GM12878 (cell line): ENCODE measurements around the gene DOCK2.

Experiments
- BHLHE40 ChIP-seq, 2 experiments: fragments of 450-650 bp in 1 of 2; IDR thresholded peaks; 2 replicates each; pipeline ENCODE4 v1.6.1; 2011 to 2017; ENCODE audit warnings: low read depth in 2 of 2, borderline replicate concordance in 1 of 2, improper control_type of control experiment in 1 of 2, low read length in 1 of 2, mild to moderate bottlenecking in 1 of 2
- CREB1 ChIP-seq: IDR thresholded peaks from 2 replicates; pipeline ENCODE4 v1.6.1; 2012; ENCODE audit warnings: low read depth, mild to moderate bottlenecking, inconsistent platforms
- E2F4 ChIP-seq: IDR thresholded peaks from 2 replicates; pipeline ENCODE4 v1.6.1; 2012; ENCODE audit warnings: low read depth, low read length, improper control_type of control experiment
- EZH2 ChIP-seq: IDR thresholded peaks from 2 replicates; pipeline ENCODE4 v1.6.1; 2012; ENCODE audit warnings: low read depth, mild to moderate bottlenecking, control low read depth, inconsistent platforms, low read length, borderline replicate concordance; ENCODE audit not compliant: control insufficient read depth
- HCFC1 ChIP-seq: fragments of 150-350 bp; IDR thresholded peaks from 2 replicates; pipeline ENCODE4 v1.6.1; 2014; ENCODE audit warnings: low read length
- KDM1A ChIP-seq: fragments of 200-600 bp; sonication (generic); IDR thresholded peaks from 2 replicates; pipeline ENCODE4 v1.6.1; 2016; ENCODE audit warnings: borderline replicate concordance
- POLR2AphosphoS5 ChIP-seq: IDR thresholded peaks from 2 replicates; pipeline ENCODE4 v1.6.1; 2011; ENCODE audit warnings: mild to moderate bottlenecking, low read length, inconsistent platforms
- RB1 ChIP-seq: fragments of 450-650 bp; formaldehyde crosslinking; IDR thresholded peaks from 2 replicates; pipeline ENCODE4 v1.6.1; 2017; ENCODE audit warnings: mild to moderate bottlenecking, borderline replicate concordance
- SMC3 ChIP-seq: IDR thresholded peaks from 2 replicates; pipeline ENCODE4 v1.6.1; 2011; ENCODE audit warnings: low read length, improper control_type of control experiment, borderline replicate concordance
- SP1 ChIP-seq: IDR thresholded peaks from one replicate; pipeline ENCODE4 v1.6.1; 2011; ENCODE audit warnings: low read depth, low read length
- SREBF1 ChIP-seq: IDR thresholded peaks from 2 replicates; pipeline ENCODE4 v1.6.1; 2012; ENCODE audit warnings: mild to moderate bottlenecking, low read length
- ZNF274 ChIP-seq: IDR thresholded peaks from one replicate; pipeline ENCODE4 v1.8.0; 2011; ENCODE audit not compliant: insufficient read length, insufficient read depth
- TF ChIP-seq, protein P1 (sequence below), 3 experiments: IDR thresholded peaks in 2 of 3; conservative IDR thresholded peaks in 1 of 3; 2 replicates each; pipeline ENCODE4 v1.5.1; 2011; ENCODE audit warnings: low read depth in 3 of 3, low read length in 3 of 3, mild to moderate bottlenecking in 3 of 3, control low read depth in 2 of 3, moderate library complexity in 2 of 3, inconsistent platforms in 1 of 3, mixed read lengths in 1 of 3; ENCODE audit not compliant: control insufficient read depth in 2 of 3, insufficient read depth in 1 of 3; ENCODE audit errors: extremely low read depth in 1 of 3

DNA sequence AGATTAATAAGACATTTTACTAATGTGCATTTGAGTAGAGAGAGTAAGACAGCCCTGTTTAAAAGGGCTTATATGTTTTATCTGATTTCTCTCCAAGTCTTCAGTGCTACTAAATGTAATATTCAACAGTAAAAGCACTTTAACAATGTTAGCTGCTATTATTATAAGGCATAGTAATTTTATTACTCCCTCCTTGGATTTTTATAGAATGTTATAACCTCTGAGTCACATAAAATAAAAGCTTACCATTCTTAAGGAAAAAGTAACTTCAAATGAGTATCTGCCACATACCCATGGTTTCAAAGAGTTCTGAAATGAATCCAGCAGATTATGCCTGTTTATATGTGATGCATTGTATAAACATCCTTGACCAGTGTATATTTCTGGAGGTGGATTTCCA, 34.5 kb upstream of the DOCK2 start:
- TF ChIP-seq, protein P1, sequence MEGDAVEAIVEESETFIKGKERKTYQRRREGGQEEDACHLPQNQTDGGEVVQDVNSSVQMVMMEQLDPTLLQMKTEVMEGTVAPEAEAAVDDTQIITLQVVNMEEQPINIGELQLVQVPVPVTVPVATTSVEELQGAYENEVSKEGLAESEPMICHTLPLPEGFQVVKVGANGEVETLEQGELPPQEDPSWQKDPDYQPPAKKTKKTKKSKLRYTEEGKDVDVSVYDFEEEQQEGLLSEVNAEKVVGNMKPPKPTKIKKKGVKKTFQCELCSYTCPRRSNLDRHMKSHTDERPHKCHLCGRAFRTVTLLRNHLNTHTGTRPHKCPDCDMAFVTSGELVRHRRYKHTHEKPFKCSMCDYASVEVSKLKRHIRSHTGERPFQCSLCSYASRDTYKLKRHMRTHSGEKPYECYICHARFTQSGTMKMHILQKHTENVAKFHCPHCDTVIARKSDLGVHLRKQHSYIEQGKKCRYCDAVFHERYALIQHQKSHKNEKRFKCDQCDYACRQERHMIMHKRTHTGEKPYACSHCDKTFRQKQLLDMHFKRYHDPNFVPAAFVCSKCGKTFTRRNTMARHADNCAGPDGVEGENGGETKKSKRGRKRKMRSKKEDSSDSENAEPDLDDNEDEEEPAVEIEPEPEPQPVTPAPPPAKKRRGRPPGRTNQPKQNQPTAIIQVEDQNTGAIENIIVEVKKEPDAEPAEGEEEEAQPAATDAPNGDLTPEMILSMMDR (IDR thresholded peaks at IDR 0.05 in 2 of 3, conservative IDR thresholded peaks at IDR 0.05 in 1 of 3; ENCODE audit: control insufficient read depth in 2 of 3, extremely low read depth in 1 of 3, insufficient read depth in 1 of 3, low read depth in 3 of 3, low read length in 3 of 3): no peak
- TF ChIP-seq RB1 (no peak), EZH2 (no peak), HCFC1 (no peak), ZNF274 (no peak), E2F4 (no peak), KDM1A (no peak), SMC3 (no peak), SP1 (no peak), CREB1 (no peak), BHLHE40 (IDR thresholded peaks at IDR 0.05; ENCODE audit: borderline replicate concordance in 1 of 2, low read depth in 2 of 2, low read length in 1 of 2) (no peak), SREBF1 (no peak), POLR2AphosphoS5 (no peak)
